Measurements from ENCODE around the gene ERBB3. TPM values are rescaled to one million over a fixed set of nuclear protein-coding genes. Genes with fewer than 3 reads are reported as not detected.
A peak's percentile ranks its signal among the peaks of the same experiment; 100 is the strongest.

ERBB3 gene
- total and polyA plus RNA-seq, 2 of the 4 experiments (the other 2 are of a cell fraction), result 1.4 to 2.2 TPM

GRCh38 chr12:56146492-56147460, 66.8 kb downstream of the ERBB3 start:
- H2BK20ac ChIP-seq (ENCODE audit: low read depth, low read length), result no peak overlapping the region
- H4K5ac ChIP-seq (ENCODE audit: low read depth, low read length), result no peak overlapping the region
- H3K56ac ChIP-seq (ENCODE audit: extremely low read depth, insufficient read depth, low read length), result no peak overlapping the region
- POLR2A ChIA-PET (ENCODE audit: unreplicated experiment), result interaction anchor here (0.6 kb wide), 1 partner anchor 15 kb away, joined by 7 read pairs; no protein-coding TSS in a partner anchor
- no peak overlapping the region for H3K4me3 ChIP-seq (ENCODE audit: insufficient read depth, low read depth, low read length)
- peaks cover 16% of the 10 kb centered on the region for H3K9me1 ChIP-seq (ENCODE audit: insufficient read depth, low read length)
- H3K27ac ChIP-seq (ENCODE audit: insufficient read depth, low read length), result no peak overlapping the region
- WGBS, 2 experiments (ENCODE audit: extremely low coverage in 2 of 2, insufficient read length in 1 of 2), result no CpG with 5 or more reads among the region's 13 CpGs
- H4K8ac ChIP-seq (ENCODE audit: low read depth in 2 of 2, low read length in 2 of 2), result no peak overlapping the region; a peak in 1 of 4 replicates
- in situ Hi-C loops (cut with MboI; ENCODE audit: low sequenced_read_pairs) (no loop called here), dilution Hi-C loops (cut with HindIII; ENCODE audit: low sequenced_read_pairs, unreplicated experiment) (no loop called here), intact Hi-C loops (cut with micrococcal nuclease) (no loop called here)
- H4K20me1 ChIP-seq (ENCODE audit: insufficient read depth, low read length), result no peaks in the 10 kb centered on the region
- no peak overlapping the region for H2AK5ac ChIP-seq (ENCODE audit: low read depth, low read length)
- H2AFZ ChIP-seq (replicated peaks; ENCODE audit: low read length, poor library complexity), result peak overlapping the region; percentile 58
- H3K4me2 ChIP-seq (ENCODE audit: low read depth, low read length), result peak overlapping the region; percentile 41; the same call in 1 of the 2 replicates
- H3K9me3 ChIP-seq (ENCODE audit: control insufficient read depth, insufficient read depth, low read length), result no peaks in the 10 kb centered on the region
- no peak overlapping the region for H2BK15ac ChIP-seq (ENCODE audit: low read depth, low read length)
- DNase-seq (no peak), ATAC-seq (ENCODE audit: low read depth) (peak; percentile 31)
- peak overlapping the region; percentile 78 for H2AK9ac ChIP-seq (replicated peaks; ENCODE audit: low read depth, low read length, poor library complexity)
- H4K91ac ChIP-seq (ENCODE audit: insufficient read depth, low read depth, low read length), result no peak overlapping the region
- peak overlapping the region; percentile 15; the same call in 1 of the 2 replicates for H3K14ac ChIP-seq (replicated peaks; ENCODE audit: low read depth, low read length)
- no peak overlapping the region for H3K9ac ChIP-seq (ENCODE audit: low read depth, low read length)
- peaks cover 4% of the 10 kb centered on the region for H3K4me1 ChIP-seq (ENCODE audit: control insufficient read depth, insufficient read depth, low read length)
- no peak overlapping the region for H3K23ac ChIP-seq (ENCODE audit: low read depth, low read length)
- H3K18ac ChIP-seq (ENCODE audit: low read depth, low read length), result no peak overlapping the region
- no TSS peak for BruUV-seq (replicated peaks)
- H3K4ac ChIP-seq (ENCODE audit: low read depth, low read length), result no peak overlapping the region
- H2BK5ac ChIP-seq (ENCODE audit: low read depth, low read length, poor library complexity, severe bottlenecking), result peak overlapping the region; percentile 25
- CTCF ChIA-PET, result no interaction called here
- no peaks in the 10 kb centered on the region for H3K27me3 ChIP-seq (ENCODE audit: control insufficient read depth, insufficient read depth, low read length)
- TF ChIP-seq POLR2A (IDR thresholded peaks at IDR 0.05; ENCODE audit: low read depth, low read length), result no peak
- 0 out of 2 replicates have a peak, but pooled peaks have one; percentile 25 for TF ChIP-seq CEBPB (IDR thresholded peaks at IDR 0.05; ENCODE audit: low read depth, low read length)
- peaks cover 32% of the 10 kb centered on the region for H3K36me3 ChIP-seq (ENCODE audit: control insufficient read depth, insufficient read depth, low read length)
- H3K79me1 ChIP-seq (ENCODE audit: low read depth in 1 of 2, low read length in 2 of 2), result peaks cover 6% of the 10 kb centered on the region in 2 experiments; a peak in 3 of 4 replicates
- H2BK120ac ChIP-seq (ENCODE audit: low read depth, low read length), result no peak overlapping the region

Data from IMR-90 (cell line).